Activated naive CD4-positive, alpha-beta T cell treated with anti-CD3 and anti-CD28 coated beads, Interleukin-2, amount 50 U/mL, for 24 hours (primary cell): ENCODE measurements around the gene SYNGR1.
"Not testable (repeated sequence)": the region's sequence is repeated elsewhere in the genome, so short reads cannot be mapped to it uniquely, and the experiment has no call there.

ENCODE experiments used
- H3K27ac Mint-ChIP-seq: one replicate; pipeline ENCODE4 v1.8.0; 2021; ENCODE audit warnings: mild to moderate bottlenecking, mixed read lengths
- H3K27me3 Mint-ChIP-seq: one replicate; pipeline ENCODE4 v1.8.0; 2021; ENCODE audit warnings: mixed read lengths
- H3K36me3 Mint-ChIP-seq: one replicate; pipeline ENCODE4 v1.8.0; 2021; ENCODE audit warnings: mixed read lengths
- H3K4me1 Mint-ChIP-seq: one replicate; pipeline ENCODE4 v1.8.0; 2021; ENCODE audit warnings: mixed read lengths
- H3K4me3 Mint-ChIP-seq: one replicate; pipeline ENCODE4 v1.8.0; 2021; ENCODE audit warnings: mild to moderate bottlenecking, mixed read lengths
- H3K9me3 Mint-ChIP-seq: one replicate; pipeline ENCODE4 v1.8.0; 2021; ENCODE audit warnings: mixed read lengths

SYNGR1 gene

DNA sequence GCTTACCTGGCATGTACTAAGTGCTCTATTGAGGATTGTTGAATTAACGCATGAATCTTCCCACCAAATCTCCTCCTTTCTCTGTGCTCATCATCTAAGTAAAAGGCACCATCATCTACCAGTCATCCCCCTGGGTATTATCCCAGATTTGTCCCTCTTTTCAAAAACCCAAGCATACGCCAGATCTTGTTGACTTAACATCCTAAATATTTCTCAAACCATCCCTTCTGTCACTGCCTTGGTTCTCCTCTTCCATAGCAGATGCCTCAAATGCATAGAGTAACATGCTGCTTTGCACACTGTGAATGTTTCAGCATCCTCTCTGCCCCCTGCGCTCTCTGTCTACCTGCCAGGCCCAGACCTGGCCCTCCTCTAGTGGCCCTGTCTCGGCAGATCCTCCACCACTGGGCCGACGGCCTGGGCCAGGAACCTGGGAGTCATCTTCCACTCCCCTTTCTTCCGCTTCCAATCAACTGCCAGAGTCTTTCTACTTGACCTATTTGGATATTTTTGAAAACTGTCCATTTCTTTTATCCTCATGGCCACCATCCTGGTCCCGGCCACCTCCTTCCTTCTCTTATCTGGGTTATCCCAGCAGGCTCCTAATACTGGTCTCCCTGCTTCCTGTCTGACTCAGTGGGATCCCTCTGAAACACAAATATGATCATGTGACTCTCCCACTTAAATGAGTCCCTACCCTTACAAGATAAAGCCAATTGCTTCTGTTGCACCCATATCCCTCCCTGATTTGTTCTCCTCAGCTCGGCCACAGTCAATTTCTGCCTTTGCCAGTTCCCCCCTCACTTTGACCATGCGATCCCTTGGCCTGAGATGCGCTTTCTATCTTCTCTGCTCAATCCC is 46.4 kb downstream of the SYNGR1 start:
- no peak overlapping the region for H3K4me3 Mint-ChIP-seq
- no peaks in the 10 kb centered on the region for H3K27me3 Mint-ChIP-seq
- H3K27ac Mint-ChIP-seq, result no peak overlapping the region
- no peaks in the 10 kb centered on the region for H3K9me3 Mint-ChIP-seq
- peaks cover 7% of the 10 kb centered on the region for H3K4me1 Mint-ChIP-seq
- H3K36me3 Mint-ChIP-seq, result no peaks in the 10 kb centered on the region

DNA sequence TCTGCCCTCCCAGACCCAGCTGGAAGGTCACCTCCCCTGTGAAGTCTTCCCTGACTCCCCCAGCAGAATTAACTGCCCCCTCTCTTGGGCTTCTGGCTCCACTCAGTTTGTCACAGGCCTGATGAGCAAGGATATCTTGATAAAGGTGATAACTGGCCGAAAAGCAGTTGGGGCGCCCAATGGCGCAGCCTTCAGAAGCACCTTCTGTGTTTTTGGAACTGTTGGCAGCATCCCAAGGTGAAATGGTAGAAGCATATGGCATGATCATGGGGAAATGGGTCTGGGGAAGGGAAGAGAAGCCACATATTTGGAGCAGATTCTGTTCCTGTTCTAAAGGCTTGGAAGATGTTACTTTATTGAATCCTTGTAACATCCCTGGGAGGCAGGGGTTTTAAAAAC is 47.0 kb downstream of the SYNGR1 start:
- H3K9me3 Mint-ChIP-seq, result no peaks in the 10 kb centered on the region
- peaks cover under 1% of the 10 kb centered on the region for H3K36me3 Mint-ChIP-seq
- H3K4me1 Mint-ChIP-seq, result peaks cover 13% of the 10 kb centered on the region
- H3K4me3 Mint-ChIP-seq, result no peak overlapping the region
- H3K27me3 Mint-ChIP-seq, result no peaks in the 10 kb centered on the region
- H3K27ac Mint-ChIP-seq, result peak overlapping the region; percentile 15

DNA sequence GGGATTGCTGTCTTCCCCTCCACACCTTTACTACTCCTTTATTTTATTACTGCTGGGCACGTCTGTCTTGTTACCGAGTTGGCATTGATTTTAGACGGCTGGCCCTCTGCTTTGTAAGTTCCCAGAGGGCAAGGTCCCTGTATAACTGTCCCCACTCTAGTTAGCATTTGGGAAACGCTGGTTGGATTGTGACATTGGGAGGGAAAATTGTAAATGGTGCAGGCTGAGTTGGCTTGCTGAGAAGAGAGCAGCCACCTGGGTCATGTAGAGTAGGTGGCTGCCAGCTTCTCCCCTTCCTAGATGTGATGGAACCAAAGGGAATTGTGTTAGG is 51.5 kb downstream of the SYNGR1 start:
- Mint-ChIP-seq H3K36me3 (peaks cover 16% of the 10 kb centered on the region), H3K27me3 (no peaks in the 10 kb centered on the region), H3K27ac (no peak overlapping the region), H3K9me3 (no peaks in the 10 kb centered on the region), H3K4me3 (peak overlapping the region; percentile 90), H3K4me1 (peaks cover 51% of the 10 kb centered on the region)

DNA sequence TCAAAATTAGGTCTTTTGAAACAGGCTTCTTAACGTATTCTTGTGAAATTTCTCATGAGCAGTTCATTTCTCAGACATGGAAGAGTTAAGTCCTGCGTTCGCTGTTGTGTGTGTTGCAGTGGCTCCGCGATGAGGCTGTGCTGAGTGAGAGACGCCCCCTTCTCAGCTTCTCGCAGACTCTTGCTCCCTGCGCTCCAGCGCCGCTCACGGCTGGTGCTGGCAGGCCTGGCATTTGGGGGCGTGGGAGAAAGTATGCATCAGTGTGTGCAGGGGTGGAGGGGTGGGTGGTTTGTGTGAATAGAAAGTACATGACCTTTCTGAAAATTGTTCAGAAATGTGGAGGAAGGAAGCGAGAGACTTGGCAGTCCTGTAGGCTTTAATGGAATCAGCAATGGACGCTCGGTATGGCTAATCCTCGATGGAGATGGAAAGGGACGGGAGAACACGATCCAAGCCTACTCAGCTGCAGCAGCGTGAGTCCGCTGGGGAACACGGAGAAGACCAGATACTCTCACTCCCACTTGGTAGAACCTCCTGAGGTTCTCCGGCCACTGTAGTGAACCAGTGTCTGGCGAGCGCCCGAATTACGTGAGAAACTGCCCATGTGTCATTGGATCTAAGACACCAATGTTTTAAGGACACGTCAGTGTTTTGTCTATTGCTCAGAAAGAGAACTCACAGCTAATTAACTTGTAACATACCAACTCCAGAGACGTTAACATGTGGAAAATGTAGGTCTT is 55.7 kb downstream of the SYNGR1 start:
- Mint-ChIP-seq H3K4me3 (peak overlapping the region; percentile 45), H3K27me3 (no peaks in the 10 kb centered on the region), H3K4me1 (peaks cover 75% of the 10 kb centered on the region), H3K36me3 (peaks cover 19% of the 10 kb centered on the region), H3K9me3 (no peaks in the 10 kb centered on the region), H3K27ac (no peak overlapping the region)

DNA sequence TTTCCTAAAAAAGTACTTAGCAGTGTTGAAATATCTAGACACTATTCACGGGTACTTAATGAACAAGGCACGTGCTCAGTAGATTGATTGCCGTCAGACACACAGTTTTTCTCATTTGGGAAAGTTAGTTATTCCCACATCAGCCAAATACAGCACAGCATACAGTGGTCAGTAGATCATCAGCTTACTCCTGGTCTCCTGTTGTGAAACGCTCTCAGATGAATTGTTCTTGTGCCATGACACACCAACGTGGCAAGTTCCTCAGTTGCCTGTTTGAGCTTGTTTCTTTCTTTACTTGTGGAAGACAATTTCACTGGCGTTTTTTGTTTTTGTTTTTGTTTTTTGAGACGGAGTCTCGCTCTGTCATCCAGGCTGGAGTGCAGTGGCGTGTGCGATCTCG is 58.4 kb downstream of the SYNGR1 start:
- Mint-ChIP-seq H3K27me3 (no peaks in the 10 kb centered on the region), H3K4me1 (peaks cover 76% of the 10 kb centered on the region), H3K4me3 (no peak overlapping the region), H3K9me3 (no peaks in the 10 kb centered on the region), H3K36me3 (peaks cover 10% of the 10 kb centered on the region), H3K27ac (no peak overlapping the region)

DNA sequence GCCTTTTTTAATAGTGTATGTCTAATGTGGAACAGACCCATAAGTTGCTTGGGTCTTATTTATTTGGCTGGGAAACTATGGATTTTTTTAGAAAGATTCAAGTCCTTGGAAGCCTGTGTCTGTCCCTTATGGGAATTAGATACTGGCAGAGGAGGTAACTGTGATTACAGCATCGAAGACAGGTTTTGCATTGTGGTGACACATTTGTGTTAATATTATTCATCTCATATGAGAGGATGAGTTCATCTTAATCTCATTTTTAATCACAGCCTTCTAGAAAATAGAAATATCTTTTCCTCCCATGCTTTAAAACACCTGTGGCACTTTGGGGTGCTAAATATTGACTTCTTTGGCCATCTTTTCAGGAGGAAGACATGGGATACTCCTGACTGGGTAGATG is 59.0 kb downstream of the SYNGR1 start:
- Mint-ChIP-seq H3K36me3 (peaks cover 7% of the 10 kb centered on the region), H3K27ac (no peak overlapping the region), H3K9me3 (no peaks in the 10 kb centered on the region), H3K4me3 (no peak overlapping the region), H3K4me1 (peaks cover 78% of the 10 kb centered on the region), H3K27me3 (no peaks in the 10 kb centered on the region)

DNA sequence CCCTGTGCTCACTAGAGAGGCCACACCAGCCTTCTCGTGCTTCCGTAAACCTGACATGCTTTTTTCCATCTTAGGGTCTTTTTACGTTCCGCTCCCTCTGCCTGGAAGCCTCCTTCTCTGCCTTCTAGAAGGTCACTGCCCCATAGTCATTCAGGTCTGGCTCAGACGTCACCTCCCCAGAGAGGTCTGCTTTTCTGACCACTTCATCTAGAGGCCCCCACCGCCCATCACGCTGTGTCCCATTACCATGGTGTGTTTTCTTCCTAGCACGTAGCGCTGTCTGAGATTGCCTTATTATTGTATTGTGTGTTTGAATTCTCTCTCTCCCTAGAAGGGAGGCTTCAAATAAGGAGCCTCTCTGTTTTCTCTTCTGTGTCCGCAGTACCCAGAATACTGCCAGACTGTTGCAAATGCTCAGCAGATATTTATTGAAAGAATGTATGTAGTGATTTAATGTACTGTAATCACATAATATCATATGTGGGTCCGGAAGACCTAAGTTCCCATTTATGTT is 59.8 kb downstream of the SYNGR1 start:
- H3K4me3 Mint-ChIP-seq, result no peak overlapping the region
- peaks cover 78% of the 10 kb centered on the region for H3K4me1 Mint-ChIP-seq
- no peaks in the 10 kb centered on the region for H3K27me3 Mint-ChIP-seq

DNA sequence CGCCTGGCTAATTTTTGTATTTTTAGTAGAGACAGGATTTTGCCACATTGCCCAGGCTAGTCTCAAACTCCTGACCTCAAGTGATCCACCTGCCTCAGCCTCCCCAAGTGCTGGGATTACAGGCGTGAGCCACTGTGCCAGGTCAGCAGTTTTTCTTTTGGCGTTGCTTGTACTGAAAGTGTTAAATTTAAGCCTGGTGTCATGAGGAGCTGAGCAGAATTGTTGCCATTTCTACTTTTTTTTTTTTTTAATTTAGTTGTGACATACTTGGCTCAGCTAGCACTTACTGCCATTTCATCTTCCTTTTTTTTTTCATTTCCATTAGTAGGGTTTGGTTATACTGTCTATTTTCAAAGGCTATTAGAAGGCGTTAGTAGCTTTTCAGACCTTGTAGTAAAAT is 60.5 kb downstream of the SYNGR1 start:
- Mint-ChIP-seq H3K9me3 (no peaks in the 10 kb centered on the region), H3K4me3 (no peak overlapping the region), H3K36me3 (peaks cover 5% of the 10 kb centered on the region), H3K27ac (no peak overlapping the region), H3K27me3 (no peaks in the 10 kb centered on the region), H3K4me1 (peaks cover 79% of the 10 kb centered on the region)

More for the DNA sequence above, 59.8 kb downstream of the SYNGR1 start:
- Mint-ChIP-seq H3K36me3 (peaks cover 5% of the 10 kb centered on the region), H3K27ac (no peak overlapping the region), H3K9me3 (no peaks in the 10 kb centered on the region)

DNA sequence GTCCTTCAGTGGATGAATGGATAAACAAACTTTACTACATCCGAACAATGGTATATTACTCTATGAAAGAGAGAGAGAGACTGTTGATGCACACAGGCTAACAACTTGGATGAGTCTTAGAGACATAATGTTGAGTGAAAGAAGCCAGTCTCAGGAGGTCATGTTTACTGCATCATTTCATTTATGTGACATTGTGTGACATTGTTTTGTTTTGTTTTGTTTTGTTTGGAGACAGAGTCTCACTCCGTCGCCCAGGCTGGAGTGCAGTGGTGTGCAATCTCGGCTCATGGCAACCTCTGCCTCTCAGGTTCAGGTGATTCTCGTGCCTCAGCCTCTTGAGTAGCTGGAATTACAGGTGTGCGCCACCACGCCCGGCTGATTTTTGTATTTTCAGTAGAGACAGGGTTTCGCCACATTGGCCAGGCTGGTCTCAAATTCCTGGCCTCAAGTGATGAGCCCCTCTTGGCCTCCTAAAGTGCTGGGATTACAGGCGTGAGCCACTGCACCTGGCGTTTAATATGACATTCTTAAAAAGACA is 62.1 kb downstream of the SYNGR1 start:
- H3K4me3 Mint-ChIP-seq, result peak overlapping the region; percentile 68
- peak overlapping the region; percentile 68 for H3K27ac Mint-ChIP-seq
- not testable (repeated sequence) for H3K27me3 Mint-ChIP-seq, H3K36me3 Mint-ChIP-seq, H3K9me3 Mint-ChIP-seq
- peaks cover 82% of the 10 kb centered on the region for H3K4me1 Mint-ChIP-seq

DNA sequence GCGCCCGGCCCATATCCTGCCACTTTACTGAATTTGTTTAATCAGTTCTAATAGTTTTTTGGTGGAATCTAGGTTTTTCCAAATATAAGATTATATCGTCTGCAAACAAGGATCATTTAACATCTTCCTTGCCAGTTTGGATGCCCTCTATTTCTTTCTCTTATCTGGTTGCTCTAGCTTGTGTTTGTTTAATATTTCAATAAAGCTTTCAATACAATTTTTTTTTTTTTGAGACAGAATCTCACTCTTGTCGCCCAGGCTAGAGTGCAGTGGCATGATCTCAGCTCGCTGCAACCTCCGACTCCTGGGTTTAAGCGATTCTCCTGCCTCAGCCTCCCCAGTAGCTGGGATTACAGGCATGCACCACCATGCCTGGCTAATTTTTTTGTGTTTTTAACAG is 63.4 kb downstream of the SYNGR1 start:
- not testable (repeated sequence) for H3K36me3 Mint-ChIP-seq, H3K9me3 Mint-ChIP-seq, H3K4me3 Mint-ChIP-seq, H3K27me3 Mint-ChIP-seq
- peak overlapping the region; percentile 17 for H3K27ac Mint-ChIP-seq
- H3K4me1 Mint-ChIP-seq, result peaks cover 79% of the 10 kb centered on the region

DNA sequence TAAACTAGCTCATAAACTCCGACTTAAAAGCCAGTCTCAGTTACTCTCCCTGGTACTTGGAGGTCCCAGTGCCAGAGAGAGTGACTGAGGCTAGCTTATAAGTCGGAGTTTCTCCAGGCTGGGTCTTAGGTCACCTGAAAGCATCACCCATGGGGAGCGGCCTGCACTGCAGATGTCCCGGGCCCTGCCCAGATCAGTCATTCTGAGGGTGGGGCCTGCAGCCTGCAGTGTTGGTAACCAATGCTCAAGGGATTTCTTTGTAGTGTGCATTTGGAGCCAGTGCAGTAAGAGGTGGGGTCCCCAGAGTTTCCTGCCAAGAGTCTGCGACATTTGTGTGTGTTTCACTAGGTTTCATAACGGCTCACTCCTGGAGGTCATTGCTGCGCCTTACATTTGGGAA is 64.6 kb downstream of the SYNGR1 start:
- peak overlapping the region; percentile 57 for H3K27ac Mint-ChIP-seq
- H3K36me3 Mint-ChIP-seq, result peaks cover 3% of the 10 kb centered on the region
- H3K4me3 Mint-ChIP-seq, result peak overlapping the region; percentile 41
- H3K9me3 Mint-ChIP-seq, result no peaks in the 10 kb centered on the region
- H3K27me3 Mint-ChIP-seq, result no peaks in the 10 kb centered on the region
- peaks cover 71% of the 10 kb centered on the region for H3K4me1 Mint-ChIP-seq

DNA sequence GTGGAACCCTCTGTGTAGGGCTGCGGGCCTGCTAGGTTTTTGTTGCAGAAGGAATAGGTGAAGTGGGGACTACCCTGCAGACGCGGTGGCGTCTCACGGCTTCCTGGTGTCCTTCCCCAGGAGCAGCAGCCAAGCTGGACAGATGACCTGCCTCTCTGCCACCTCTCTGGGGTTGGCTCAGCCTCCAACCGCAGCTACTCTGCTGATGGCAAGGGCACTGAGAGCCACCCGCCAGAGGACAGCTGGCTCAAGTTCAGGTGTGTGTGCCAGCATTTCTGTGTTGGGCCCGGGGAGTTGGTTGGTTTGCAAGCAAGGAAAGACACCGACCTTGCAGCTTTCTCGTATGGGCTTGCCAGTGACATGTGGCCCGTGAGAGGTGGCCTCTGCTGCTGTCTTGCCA is 65.1 kb downstream of the SYNGR1 start:
- no peaks in the 10 kb centered on the region for H3K27me3 Mint-ChIP-seq
- no peaks in the 10 kb centered on the region for H3K9me3 Mint-ChIP-seq
- H3K4me3 Mint-ChIP-seq, result peak overlapping the region; percentile 30
- H3K4me1 Mint-ChIP-seq, result peaks cover 66% of the 10 kb centered on the region
- H3K27ac Mint-ChIP-seq, result peak overlapping the region; percentile 57
- peaks cover 3% of the 10 kb centered on the region for H3K36me3 Mint-ChIP-seq

DNA sequence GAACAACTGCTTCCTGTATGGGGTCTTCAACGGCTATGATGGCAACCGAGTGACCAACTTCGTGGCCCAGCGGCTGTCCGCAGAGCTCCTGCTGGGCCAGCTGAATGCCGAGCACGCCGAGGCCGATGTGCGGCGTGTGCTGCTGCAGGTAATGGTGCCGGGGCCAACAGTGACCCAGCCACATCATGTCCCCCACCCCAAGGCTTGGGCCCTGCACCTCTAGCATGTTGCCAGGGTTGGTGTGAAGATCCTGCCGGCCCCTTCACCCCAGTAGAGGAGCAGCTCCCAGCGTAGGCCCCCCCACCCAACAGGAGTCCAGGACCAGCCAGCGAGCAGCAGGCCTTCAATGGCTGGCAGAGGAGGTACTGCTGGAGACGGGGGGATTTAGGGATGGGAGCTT is 65.7 kb downstream of the SYNGR1 start:
- Mint-ChIP-seq H3K4me3 (no peak overlapping the region), H3K27me3 (no peaks in the 10 kb centered on the region), H3K27ac (no peak overlapping the region), H3K9me3 (no peaks in the 10 kb centered on the region), H3K4me1 (peaks cover 62% of the 10 kb centered on the region), H3K36me3 (peaks cover 3% of the 10 kb centered on the region)

DNA sequence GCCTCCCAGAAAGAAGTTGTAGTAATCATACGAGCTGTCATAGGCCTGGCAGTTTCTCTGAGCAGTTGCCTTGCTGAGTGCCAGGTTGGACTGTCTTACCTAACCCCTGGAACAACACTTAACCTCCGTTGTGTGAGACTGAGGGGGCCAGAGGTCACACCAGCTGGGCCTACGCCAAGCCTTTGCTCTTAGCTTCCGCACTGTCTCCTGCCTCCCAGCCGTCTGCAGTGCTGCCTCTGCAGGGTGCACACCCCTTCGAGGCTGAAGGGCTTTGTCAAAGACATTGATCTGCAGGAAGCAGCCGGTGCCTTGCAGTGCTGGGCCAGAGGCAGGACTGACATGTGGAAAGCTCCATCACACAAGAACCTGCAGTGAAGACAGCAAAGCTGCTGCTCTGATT is 66.5 kb downstream of the SYNGR1 start:
- Mint-ChIP-seq H3K27me3 (no peaks in the 10 kb centered on the region), H3K4me3 (peak overlapping the region; percentile 11), H3K4me1 (peaks cover 57% of the 10 kb centered on the region), H3K9me3 (no peaks in the 10 kb centered on the region), H3K27ac (peak overlapping the region; percentile 12), H3K36me3 (peaks cover 4% of the 10 kb centered on the region)

DNA sequence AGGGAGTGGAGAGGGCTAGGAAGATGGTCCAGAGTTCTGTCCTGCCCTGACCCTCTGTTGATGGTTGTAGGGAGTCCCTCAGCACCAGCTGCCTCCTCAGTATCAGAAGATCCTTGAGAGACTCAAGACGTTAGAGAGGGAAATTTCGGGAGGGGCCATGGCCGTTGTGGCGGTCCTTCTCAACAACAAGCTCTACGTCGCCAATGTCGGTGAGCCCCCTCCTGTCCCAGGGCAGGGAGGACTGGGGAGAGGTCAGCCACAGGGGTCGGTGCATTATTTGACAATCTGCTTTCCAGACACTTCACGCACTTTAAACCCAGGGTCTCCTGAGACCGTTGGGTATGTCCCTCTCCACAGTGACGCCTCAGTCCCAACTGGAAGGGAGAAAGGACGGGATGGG is 67.8 kb downstream of the SYNGR1 start:
- H3K36me3 Mint-ChIP-seq, result peaks cover 7% of the 10 kb centered on the region
- no peak overlapping the region for H3K27ac Mint-ChIP-seq
- H3K27me3 Mint-ChIP-seq, result no peaks in the 10 kb centered on the region
- peaks cover 44% of the 10 kb centered on the region for H3K4me1 Mint-ChIP-seq
- H3K9me3 Mint-ChIP-seq, result no peaks in the 10 kb centered on the region
- H3K4me3 Mint-ChIP-seq, result no peak overlapping the region

DNA sequence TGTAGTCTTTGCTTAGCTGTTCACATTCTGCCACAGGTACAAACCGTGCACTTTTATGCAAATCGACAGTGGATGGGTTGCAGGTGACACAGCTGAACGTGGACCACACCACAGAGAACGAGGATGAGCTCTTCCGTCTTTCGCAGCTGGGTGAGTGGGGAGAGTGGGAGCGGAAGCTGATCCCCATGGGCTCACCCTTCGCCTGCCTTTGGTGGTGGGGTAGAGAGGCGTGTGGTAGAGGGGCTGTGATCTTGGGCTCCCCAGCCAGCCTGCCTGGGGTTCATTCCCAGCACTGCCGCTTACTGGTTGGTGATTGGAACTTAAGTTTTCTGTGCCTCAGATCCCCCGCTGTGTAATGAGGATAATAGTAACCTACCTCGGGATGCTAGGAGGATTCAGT is 68.9 kb downstream of the SYNGR1 start:
- no peak overlapping the region for H3K27ac Mint-ChIP-seq

More for the DNA sequence above, 68.9 kb downstream of the SYNGR1 start:
- Mint-ChIP-seq H3K36me3 (peaks cover 7% of the 10 kb centered on the region), H3K4me1 (peaks cover 36% of the 10 kb centered on the region), H3K4me3 (no peak overlapping the region), H3K9me3 (no peaks in the 10 kb centered on the region), H3K27me3 (no peaks in the 10 kb centered on the region)
